Measurements from ENCODE around the gene CREG2.

DNA sequence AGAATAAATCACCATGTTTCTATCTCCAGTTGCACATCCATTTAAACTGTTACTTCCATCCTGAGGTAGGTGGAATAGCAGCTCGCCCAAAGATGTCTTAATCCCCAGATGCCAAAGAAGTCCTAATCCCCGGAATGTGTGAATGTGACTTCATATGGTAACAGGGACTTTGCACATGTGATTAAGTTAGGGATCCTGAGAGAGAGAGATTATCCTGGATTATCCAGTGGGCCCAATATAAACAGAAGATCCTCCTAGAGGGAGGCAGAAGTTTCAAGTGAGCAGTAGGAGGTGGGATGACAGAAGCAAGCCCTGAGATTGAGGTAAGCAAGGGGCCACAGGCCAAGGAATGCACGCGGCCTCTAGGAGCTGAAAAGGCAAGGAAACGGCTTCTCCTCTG lies 19.8 kb downstream of the CREG2 start:
- TF ChIP-seq, protein P1, sequence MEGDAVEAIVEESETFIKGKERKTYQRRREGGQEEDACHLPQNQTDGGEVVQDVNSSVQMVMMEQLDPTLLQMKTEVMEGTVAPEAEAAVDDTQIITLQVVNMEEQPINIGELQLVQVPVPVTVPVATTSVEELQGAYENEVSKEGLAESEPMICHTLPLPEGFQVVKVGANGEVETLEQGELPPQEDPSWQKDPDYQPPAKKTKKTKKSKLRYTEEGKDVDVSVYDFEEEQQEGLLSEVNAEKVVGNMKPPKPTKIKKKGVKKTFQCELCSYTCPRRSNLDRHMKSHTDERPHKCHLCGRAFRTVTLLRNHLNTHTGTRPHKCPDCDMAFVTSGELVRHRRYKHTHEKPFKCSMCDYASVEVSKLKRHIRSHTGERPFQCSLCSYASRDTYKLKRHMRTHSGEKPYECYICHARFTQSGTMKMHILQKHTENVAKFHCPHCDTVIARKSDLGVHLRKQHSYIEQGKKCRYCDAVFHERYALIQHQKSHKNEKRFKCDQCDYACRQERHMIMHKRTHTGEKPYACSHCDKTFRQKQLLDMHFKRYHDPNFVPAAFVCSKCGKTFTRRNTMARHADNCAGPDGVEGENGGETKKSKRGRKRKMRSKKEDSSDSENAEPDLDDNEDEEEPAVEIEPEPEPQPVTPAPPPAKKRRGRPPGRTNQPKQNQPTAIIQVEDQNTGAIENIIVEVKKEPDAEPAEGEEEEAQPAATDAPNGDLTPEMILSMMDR (IDR thresholded peaks at IDR 0.05; ENCODE audit: low read depth, low read length) = no peak
- TF ChIP-seq EZH2phosphoT487 (IDR thresholded peaks at IDR 0.05; ENCODE audit: low read depth) = no peak
